ENCODE data around the gene GRID1. TPM values are rescaled to one million over a fixed set of nuclear protein-coding genes. Genes with fewer than 3 reads are reported as not detected.

The GRID1 gene
- total RNA-seq, 1 donor from 2014 or later = 2.7 TPM

DNA sequence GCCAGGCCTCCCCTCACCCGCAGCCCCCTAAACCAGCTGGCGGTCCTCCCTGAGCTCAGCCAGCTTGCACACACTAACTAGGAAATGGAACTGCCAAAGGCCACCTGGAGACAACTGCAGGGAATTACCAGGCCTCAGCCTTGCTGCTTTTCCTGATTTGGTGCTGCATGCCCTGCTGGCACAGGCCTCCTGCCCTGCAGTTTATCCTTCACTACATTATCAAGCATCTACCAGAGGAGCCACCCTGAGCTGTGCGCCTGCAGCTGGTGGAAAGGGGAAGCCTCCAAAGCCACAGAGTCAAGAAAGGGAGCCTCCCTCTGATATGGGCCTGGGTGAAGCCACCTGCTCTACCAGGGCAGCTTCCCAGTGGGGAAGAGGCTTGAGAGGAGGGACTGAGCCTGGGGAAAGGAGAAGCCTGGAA is 139.8 kb downstream of the GRID1 start:
- no peak for DNase-seq

DNA sequence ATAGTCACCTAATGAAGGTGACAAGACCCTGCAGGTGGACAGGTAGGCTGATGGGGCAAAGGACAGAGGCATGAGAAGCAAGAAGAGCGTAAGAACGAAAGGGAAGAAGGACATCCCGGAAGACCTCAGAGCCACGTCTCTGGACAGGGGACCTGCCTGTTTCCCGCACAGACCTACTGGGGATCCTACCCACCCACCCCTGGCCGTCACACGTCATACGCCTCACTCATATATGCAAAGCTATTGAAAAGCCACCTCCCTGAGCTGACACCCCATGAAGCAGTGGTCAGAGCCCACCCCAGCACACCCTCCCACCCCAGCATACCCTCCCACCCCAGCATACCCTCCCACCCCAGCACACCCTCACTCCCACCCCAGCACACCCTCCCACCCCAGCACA is 140.6 kb downstream of the GRID1 start:
- no peak for DNase-seq

DNA sequence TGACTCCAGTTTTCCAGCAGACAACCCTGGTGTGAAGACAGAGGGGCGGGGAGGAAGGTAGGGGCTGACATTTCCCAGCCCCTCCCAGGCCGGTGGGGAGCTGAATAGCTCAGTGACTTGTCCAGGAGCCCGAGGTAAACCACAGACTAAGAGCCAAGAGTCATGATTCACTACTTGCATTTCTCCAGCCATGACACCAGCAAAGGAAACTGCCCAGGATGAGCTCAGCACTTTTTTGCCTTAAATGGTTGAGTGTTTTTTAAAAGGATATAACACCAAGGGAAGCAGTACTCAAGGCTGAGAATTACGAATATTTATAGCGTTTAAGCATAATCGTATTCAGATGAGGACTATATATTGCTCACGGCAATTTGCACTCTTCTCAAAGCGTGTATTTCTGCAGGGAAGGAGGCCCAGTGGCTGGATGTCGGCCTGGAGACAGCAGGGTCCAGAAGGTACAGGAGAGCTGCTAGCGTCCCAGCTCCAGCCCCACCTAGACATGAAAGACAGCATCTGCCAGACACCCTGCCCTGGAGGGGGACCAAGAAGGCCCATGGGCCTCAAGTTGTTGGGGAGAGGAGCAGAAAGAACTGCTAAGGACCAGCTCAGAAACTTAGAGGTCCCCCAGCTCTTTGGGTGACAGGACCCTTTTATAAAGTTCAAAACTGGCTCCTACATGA is 141.4 kb downstream of the GRID1 start:
- no peak for DNase-seq

DNA sequence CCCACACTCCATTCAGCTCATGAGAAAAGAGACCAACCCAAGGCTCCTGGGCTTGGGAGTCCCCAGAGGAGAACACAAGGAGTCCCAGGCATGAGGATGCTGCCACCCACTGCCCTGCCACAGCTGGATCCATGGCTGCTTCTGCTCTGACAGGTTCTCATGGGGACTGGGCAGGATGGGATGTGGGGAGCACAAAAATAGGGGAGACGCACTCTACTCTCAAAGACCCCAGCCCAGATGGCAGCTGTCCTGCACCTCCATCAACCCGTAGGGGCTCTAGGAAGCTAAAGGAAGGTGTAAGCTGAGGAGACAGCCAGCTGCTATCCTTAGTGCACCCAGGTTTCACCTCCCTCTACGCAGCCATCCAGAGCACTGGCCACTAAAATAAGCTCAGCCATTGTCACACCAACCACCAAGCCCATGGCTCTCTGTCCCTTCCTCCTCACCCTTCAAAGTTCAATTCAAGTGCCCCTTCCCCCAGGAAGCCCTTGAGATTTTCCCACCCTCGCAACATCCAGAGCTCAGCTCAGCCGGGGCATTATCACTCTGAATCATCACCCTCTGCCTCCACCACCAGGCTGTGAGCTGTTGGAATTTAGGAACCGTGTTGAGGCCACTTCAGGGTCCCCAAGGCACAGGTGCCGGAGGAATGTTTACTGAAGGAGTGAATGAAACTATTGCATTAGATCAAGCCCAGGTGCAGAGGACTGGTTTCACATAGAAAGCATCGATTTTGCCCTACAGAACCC is 142.1 kb downstream of the GRID1 start:
- DNase-seq = no peak

DNA sequence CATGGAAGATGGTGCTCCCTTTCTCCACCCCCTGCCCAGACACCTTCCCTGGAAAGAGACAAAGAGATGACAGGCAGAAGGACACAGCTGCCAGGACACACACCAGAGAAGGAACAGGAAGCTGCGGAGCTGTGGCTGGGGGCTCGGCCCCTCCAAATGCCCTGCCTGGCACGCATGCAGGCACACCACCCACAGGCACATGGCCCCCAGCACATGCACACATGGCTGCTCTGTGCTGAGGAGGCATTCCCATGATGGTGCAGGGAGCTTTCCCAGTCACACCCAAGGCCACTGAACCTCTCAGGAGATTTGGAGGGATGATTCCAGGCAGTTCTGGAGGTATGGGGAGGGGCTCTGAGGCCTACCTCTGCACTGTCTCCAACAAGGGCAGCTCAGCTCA is 143.3 kb downstream of the GRID1 start:
- no peak for DNase-seq

DNA sequence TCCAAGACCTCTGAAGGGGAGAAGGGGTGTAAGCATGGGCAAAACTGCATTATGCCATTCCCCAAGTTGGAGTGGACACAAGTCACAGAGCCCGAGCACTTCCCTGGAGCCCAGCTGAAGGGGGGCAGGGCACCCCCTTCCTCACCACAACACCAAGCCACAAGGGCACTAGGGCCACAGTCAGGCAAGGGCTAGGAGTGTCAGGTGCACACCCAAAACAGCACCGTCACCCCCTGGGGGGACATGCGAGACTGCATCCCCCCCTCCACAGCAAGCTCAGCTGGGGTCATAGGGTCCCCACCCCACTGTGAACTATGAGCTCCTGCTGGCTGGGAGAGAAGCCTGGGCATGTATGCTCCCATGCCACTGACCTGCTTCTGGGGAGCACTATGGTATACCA is 143.9 kb downstream of the GRID1 start:
- DNase-seq = no peak

DNA sequence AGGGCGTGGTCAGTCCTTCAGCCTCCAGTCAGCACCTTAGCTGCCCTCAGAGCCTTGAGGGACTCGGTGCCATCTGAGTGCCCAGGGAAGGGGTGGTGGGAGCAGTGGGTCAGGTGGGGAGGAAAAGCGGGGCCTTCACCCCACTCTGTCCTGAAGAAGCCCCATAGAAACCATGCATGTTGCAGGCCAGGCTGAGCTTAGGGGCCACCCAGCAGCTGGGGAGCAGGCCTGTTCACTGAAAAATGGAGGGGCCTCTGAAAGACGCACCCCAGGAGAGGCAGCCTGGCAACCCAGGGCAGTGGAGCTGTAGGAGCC is 144.3 kb downstream of the GRID1 start:
- no peak for DNase-seq

DNA sequence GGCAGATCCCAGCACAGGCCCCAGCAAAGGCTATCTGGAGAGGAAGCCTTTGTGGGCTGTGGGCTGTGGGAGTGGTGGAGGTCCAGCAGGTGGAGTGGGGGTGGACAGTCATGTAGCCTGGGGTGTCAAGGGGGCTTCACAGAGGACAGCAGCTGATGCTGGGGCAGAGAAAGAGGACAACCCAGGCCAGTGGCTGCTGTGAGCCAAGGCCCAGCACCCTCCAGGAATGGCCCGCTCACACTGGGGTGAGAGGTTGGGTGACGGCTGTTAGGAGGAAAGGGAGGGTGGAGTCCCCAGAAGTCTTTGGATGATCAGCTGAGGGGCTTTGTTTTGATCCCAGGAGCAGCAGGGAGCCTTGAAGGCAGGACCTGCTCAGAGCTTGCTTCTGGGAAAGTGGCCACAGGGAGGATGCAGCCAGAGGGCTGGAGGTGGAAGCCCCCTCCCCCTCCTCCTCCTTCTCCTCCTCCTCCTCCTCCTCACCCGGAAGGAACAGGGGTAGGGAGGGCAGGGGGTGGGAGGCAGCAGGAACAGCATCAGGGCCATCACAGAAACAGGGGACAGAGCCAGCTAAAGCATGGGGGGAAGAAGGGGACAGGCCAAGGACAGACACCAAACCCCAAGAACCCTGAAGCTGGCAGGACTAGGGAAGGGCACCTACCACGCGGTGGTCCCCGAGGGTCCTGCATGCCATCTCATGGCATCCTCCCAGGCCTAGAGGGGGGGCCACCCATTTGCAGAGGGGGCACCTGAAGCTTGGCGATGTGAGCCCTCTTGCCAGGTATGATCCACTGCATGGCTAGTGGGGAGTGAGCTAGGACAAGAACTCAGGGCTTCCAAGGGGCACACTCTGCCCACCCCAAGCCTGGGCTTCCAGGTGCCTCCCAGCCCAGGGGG is 144.9 kb downstream of the GRID1 start:
- no peak for DNase-seq

DNA sequence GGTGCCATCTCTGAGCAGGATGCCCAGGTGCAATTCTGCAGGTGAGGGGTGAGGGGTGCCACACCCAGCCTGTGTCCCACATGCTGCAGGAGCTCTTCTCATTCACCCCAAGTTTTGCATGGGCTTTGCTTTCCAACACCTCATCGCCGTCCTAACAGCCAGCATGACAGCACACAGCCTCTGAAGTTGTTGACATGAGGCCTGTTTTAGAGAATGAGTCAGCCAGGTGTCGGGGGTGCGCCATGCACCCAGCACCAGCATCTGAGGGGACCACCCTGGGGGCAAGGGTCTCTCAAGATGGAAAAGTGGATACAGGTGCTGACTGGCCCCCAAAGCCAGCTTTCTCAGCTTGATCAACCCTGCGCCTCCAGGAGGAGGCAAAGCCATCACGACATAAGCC is 146.0 kb downstream of the GRID1 start:
- no peak for DNase-seq

DNA sequence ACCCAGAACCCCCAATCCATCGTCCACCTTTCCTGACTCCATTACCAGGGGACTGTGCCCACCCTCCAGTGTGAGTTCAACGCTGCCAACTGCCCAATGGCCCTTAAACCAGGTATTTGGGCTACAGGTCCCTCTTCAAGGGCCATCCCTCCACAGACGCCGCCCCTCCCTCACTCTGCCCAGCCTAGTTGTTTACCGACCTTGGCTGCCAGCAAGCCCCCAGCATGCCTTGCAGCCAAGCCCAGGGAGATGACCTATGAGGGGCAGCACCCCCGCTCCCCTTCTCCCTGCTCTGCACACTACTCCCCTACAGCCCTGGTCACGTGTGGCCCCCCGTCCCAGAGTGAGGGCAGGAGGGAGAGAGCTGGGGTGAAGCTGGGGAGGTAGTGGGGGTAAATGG is 147.3 kb downstream of the GRID1 start:
- DNase-seq = no peak

DNA sequence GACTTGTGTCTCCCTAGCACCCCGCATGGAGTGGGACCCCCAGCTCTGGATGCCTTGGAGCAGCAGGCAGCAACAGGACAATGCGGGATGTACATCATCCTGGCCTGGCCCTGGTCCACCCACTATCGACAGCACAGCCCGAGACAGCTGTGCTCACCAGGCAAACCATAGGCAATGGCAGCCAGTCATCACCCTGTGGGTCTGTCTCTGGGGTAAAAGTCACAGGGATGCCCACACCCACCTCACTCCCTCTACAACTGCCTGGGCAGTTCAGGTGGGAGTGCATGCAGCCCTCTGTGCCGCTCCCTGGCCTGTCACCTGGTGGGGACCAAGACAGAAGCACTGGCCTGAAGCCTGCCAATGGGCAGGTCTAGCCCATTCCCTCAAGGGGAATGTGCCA is 147.8 kb downstream of the GRID1 start:
- DNase-seq = no peak

DNA sequence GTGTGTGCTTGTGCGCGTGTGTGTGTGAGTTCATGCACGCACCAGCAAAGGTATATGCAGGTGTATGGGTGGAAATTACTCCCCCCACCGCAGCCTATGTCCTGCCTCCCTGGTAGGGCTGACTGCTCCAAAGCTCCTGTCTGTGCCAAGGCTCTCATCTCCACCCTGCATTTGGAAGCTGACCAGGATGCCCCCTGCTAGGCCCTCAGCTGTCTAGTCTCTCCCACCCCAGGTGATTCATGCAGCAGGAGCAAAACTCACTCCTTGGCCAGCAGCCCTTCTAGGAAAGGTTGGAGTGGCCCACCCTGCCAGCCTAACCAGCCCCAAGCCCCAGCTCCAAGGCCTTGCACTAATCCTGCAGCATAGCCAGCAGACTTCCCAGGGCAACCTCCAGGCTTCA is 148.4 kb downstream of the GRID1 start:
- DNase-seq = no peak

DNA sequence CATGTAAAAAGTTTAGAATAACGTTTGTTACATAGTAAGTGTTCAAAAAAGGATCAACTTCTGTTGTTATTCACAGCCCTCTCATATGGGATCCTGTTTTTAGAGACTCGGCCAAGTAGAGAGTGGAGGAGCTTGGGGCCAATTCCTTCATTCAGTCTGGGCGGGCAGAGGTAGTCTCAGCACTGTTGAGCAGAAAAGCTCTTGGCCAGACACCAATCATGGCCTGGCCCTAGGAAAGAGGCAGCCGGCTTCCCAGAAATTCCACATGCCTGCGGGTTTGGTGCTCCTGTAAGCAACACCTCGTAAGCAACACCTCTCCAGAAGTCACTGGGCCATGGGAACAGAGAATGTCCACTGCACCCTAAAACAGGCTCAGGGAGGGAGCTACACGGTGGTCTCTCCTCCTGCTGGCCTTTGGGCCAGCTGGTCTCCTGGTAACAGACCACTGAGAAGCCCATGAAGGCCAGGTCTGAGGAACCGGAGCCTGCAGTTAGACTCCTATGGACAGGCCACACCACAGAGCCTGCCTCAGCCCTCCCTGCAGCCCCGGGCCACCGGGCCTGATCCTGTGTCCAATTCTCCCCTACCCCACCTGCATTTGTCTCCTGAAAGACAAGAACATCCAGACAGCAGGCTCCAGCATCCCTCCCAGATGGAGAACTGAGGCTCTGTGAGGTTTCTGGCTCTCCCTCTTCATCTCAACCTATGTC is 149.1 kb downstream of the GRID1 start:
- DNase-seq = no peak

DNA sequence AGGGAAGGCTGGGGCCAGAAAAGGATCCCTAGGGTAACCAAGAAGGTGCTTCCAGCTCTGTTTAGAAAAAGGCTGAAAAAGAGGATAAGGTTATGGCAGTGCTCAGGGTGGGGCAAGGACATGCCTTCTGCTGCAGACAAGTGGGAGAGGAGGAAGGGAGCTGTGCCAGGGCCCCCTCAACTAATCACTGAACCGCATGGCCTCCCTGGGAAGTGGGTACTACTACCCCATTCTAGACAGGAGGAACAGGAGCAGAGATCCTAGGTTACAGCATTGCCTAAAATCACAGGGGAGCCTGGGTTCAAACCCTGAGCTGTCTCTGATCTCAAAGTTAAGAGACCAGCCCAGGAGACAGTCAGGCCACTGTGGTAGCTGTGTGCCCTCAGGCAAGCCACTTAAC is 149.7 kb downstream of the GRID1 start:
- no peak for DNase-seq

DNA sequence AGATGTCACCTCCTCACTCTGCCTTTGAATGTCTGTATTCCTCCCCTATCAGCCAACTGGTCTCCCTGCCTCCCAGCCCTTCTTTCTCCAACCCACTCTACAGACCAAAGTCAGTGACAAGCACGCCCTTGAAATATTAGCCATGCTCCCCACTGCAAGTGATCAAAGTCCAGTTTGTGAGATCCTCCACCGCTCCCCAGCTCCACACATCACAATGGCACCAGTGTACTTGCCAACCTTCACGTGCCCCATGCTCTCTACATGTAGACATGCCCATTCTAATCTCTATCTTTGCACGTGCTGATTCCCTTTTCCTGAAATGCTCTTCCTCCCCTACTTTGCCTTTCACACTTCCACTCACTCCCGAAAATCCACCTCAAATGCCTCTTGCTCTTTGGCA is 150.9 kb downstream of the GRID1 start:
- DNase-seq = no peak

DNA sequence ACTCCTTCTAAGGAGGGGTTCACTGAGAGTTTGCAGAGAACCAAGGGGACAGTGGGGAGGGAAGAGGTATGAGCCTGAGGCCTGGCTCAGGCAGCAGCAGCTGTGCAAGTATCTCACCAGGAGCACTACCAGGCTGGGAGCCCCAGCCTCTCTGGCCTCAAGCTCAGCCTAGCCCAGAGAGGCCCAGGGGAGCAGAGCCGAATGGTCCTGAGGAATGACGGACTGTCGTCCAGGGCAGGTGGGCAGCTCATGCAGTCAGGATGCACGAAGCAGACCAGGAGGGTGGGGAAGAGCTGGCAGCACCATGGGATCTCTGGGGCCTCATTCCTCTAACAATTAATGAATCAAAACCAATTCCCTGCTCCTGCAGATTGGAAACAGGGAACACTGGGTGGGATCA is 151.5 kb downstream of the GRID1 start:
- DNase-seq = no peak

DNA sequence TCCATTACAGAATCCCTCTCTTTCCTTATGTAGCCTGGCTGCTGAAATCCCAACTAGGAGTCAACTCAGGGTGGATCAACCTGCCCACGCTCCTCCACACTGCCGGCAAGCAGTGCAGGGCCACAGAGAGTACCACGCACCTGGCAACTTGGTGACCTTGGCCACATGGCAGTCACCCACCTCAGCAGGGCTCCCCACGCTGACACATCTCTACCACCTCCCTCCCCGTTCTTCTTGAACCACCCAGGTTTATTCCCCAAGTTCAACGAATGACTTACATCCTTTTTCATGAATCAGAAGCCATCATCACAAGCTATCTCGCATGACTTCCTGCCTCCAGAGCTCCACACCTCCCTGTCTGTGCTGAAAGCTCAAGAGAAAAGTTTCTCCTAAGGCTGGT is 153.4 kb downstream of the GRID1 start:
- no peak for DNase-seq

DNA sequence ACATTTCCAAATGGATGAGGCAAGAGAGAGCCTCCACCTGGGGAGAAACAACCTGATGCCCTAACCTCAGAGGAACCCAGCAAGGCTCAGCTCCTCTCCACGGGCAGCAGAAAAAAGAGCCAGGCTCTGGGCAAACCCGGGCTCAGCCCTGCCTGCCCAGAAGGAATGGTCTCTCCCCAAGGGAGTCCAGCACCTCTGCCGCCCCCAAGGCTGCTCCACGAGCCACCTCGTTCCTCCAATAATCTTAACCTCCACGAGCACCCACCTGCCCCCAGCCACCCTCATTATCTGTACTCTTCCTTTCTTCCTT is 154.2 kb downstream of the GRID1 start:
- DNase-seq = no peak

DNA sequence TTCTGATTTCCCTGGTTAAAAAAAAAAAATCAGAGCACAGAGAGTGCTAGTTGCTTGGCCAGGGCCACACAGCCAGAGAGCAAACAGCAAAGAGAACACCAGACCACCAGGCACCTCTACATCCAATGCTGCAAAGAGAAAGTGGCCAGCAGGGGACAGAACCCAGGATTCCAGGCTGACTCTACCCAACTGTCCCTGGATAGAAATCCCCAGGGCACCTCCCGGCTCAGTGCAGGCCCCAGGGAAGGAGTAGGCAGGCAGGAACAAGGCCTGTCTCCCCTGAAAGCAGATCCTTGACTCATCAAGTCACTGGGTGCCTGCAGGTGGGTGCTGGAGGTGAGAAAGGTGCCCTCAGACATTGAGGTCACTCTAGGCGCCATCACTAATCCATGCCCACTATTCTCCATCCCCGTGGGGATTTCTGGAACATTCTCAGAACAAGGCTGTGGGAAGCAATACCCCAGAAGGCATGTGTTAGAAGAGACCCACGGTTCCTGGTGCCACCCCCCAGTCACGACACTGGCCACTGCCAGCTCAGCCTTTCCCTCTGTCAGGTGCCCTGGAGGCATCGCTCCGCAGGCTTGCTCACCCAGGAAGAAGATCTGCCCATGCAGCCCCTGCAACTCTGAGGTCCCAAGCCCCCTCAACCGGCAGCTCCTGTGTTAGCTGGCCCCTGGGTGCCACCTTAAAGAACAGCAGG is 154.8 kb downstream of the GRID1 start:
- DNase-seq = no peak

DNA sequence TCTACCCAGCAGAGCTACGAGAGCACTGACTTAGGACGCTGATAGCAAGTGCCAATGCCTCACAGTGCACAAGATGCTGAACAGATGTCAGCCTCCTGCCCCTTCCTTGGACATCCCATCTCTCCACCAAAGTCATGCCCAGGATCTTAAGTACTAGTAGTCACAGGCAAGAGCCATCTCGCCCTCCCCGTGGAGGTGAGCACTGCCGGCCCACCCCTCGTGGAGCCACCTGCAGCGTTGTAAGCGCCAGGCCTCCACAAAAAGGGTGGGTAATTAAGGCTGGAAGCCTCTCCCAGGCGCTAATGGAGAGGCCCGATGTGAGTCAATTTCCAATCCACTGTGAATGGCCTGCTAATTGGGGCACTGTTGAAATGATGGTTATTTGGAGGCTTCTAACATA is 156.2 kb downstream of the GRID1 start:
- no peak for DNase-seq

DNA sequence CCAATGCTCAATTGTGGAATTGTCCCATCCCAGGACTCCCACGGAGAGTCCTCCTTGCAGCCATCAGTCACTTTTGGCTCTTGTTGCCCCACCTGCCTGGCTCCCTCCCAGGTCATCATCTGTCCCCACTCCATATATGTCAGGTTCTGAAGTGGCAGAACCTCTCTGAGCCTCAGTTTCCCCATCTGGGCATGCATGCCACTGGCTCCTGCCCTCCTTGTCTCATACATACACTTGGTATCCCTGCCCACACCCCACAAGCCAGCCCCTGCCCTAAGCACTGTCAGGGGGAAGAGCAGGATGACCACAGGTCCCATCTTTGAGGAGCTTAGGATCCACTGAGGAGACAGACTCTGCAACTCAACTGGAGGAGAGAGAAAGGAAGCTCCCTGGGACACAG is 156.9 kb downstream of the GRID1 start:
- DNase-seq = no peak

DNA sequence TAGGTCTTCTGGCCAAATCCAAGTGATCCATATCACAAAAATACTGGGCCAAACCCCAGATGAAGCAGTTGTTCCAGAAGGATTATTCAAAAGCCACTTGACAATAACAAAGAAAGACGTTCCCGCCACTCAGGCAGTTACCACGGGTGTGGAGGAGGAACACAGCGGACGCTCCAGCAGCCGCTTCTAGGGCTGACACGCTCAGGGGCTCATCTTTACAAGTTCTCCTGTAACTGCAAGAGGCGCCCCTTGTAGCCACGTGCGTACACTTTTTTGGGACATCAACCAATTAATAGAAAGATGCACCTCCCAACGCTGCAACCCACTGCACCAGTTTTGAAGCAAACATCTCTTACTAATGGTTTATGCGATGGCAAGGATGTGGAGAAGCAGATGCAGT is 159.4 kb downstream of the GRID1 start:
- no peak for DNase-seq

DNA sequence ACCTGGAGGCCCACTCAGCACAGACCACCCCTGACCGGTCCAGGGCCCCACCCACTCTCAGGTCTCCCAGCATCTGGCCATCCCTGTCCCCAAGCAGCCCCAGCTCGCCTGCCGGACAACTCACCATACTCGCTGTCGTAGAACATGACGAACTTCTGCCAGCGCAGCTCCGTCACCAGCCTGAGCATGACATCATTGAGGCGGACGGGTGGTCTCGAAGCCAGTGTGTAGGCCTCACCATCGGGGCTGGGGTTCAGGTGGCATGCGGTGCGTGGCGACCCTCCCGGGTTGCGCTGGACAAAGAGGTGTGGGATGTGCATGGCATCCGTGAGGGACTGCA is 160.4 kb downstream of the GRID1 start:
- no peak for DNase-seq
